ENCODE measurements around the gene NPAS3.

The NPAS3 gene

GRCh38 chr14:33814010-33814409, 875.3 kb downstream of the NPAS3 start:
- DNase-seq = no peak

- DNase-seq = no peak
These were observed 895.2 kb downstream of the NPAS3 start for GRCh38 chr14:33833706-33834465.

GRCh38 chr14:33834466-33835260, 896.0 kb downstream of the NPAS3 start:
- DNase-seq = no peak

GRCh38 chr14:33835261-33835655, 896.6 kb downstream of the NPAS3 start:
- no peak for DNase-seq

DNA sequence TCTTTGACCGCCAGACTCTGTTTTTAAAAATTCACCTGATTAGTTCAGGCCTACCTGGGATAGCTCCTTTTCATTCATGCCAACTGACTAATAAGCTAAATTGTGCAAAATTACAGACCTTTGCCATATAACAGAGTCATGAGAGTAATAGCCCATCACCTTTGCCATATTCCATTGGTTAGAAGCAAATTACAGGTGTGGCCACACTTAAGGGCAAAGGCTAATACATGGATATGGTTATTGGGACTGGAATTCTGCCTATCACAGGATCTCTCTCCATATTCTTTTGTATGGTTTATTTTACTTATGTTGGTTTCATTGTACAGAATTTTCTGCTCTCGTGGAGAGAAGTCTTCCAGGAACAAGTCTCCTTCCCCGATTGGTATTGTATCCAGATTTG, 897.0 kb downstream of the NPAS3 start:
- no peak for DNase-seq

DNA sequence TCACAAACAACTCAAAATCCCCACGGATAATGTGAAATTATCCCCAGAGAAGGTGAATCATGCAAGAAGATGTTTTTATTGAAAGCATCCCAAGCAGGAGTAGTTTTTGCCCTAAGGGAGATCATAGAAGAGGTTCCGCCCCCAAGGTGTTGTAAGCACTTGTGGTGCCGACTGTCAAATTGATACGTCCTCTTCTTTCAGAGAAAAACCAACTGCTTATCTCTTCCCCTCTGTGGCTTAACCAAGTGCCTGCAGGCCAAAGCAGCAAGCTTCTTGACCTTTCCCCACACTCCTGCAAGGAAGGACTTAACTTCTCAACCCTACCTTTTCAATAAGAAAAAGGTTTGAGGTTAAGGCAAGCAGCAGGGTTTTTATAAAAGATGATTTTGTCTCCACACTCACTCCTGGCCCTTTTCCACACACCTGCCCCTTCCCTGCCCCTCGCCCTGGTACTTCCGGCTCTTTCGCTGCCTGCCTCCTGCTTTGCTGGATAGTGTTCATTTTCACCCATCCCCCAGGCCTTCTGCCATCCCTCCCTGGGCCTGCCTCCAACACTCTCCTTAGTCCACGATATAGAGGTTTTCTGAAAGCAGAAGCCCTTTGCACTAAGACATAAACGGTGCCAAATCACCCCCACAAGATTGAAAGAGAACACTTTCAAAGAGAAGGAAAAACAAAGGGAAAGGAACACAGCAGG, 897.7 kb downstream of the NPAS3 start:
- DNase-seq = peak; percentile 75

DNA sequence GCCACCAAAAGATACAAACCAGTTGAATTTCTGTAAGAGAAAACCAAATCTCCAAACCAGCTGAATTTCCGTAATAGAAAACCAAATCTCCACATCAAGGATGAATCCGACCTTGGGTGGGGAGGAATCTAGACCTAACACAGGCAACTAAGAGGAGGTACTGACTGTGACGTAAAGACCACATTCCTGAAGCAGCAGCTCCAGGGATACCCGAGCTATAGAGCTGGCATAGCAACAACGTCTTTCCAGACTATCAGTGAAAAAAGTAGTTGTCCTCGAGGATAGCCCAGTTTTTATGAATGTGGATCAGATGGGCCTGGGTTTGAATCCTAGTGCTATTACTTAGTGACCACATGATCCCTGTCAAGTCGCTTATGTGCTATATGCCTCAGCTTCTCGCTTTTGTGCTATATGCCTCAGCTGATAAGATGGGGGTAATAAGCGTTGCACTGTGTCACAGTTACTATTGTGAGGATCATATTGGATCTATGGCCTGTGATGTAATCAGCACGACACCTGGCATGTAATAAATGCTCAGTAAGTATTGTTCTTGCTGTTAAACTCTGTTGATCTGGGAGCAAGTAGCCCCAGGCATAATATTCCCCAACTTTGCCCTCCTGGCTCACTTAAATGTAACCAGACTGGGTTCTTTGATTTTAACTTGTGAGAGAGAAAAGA, 898.4 kb downstream of the NPAS3 start:
- DNase-seq = no peak

GRCh38 chr14:33837943-33838683, 899.4 kb downstream of the NPAS3 start:
- no peak for DNase-seq

DNA sequence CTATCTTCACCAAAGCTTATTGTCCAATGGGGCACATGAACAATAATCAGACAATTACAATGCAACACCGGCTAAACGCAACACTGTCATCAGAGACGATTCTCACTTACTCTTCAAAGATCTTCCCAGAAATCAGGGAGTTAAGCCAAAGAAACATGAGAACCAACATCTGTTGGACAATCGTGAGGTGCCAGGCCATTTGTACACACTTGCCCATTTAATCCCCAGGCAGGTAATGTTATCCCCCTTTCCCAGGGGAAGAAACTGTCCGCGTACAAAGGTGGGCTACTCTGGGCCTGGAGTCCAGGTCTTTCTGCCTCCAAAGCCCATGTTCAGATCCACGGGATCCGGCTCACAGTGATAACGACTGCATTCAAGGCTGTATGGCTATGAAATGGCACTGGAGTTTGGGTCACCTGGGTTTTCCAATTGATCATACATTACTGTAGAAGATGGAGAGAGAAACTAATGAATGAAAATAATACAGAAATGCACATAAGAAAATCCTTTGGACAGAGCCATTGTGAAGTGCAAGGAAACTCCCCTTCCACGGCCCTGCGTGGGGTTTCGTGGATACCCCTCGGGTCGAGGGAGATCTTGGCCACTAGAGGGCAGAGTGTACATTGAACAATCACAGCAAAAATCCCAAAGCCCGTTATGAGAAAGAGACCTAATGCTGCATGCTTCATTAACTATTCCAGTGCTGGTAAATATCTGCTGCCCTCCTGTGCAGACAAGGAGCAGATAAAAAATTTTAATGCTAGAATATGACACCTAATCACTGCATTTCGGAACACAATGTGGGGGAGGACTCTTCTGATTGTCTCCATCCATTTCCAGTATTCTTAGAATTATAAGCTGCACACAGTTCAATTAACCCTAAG, 900.8 kb downstream of the NPAS3 start:
- no peak for DNase-seq

- DNase-seq = no peak
These were observed 902.1 kb downstream of the NPAS3 start for GRCh38 chr14:33840797-33841196.

- peak; percentile 49 for DNase-seq
These were observed 903.6 kb downstream of the NPAS3 start for GRCh38 chr14:33842299-33842698.

GRCh38 chr14:33844118-33844517, 905.4 kb downstream of the NPAS3 start:
- no peak for DNase-seq

GRCh38 chr14:33846100-33846824, 907.6 kb downstream of the NPAS3 start:
- no peak for DNase-seq

DNA sequence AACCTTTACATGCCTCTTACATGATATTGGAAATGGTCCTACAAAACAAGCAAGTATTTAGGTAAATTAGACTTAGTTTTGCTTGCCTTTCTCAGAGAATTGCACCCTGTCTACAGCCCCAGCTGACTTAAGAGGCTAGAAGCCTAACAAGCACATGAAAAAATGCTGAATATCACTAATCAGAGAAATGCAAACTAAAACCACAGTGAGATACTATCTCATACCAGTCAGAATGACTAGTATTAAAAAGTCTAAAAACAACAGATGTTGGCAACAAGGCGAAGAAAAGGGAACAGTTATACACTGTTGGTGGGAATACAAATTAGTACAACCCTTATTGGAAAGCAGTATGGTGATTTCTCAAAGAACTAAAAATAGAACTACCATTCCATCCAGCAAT, 908.4 kb downstream of the NPAS3 start:
- DNase-seq = no peak

- no peak for DNase-seq
These were observed 909.3 kb downstream of the NPAS3 start for GRCh38 chr14:33848009-33848408.

DNA sequence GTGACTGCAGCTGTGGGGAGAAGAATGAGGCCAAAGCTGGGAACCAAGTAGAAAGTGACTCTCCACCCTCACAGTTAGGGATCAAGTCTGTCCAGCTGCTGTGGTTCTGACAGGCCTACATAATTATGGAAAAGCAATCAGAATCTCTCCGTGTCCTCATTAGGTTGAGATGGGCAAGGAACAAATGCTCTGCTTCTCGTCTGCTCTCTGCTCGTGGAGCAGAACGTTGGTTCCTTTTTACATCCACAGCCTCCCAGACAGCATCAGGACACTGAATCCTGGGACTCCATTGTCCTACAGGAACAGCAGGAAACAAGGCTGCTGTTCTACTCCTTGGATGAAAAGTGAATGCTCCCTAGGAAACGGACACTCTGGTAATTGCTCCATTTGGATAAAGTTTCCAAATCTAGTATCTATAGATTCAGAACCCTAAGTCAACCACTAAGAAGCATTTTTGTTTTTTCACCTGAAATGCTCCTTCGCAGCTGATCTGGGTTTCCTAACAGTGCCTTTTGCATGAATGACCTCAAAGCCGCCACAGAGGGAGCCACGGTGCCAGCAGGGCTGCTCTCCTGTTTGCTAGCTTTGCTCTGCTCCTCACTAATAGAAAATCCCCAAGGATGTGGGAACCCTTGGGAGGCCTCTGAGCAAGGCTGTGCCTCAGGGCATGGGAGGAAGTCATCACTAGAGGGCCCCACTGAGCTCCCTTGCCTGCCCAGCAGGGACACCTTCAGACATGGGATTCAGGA, 910.2 kb downstream of the NPAS3 start:
- peak; percentile 75 for DNase-seq

DNA sequence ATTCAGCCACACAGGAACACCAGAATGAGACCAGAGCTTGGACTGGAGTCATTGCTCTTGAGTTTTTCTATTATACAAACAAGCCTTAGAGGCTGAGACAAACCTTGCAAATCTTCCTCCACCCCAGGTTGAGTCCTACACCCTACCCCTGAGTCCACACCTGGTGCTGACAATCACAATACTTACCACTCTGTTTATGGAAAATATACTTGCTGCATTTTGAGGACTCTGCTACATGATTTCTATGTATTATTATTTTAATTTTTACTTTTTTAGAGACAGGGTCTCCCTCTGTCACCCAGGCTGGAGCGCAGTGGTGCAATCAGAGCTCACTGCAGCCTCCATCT, 910.7 kb downstream of the NPAS3 start:
- DNase-seq = no peak

- DNase-seq = no peak
These were observed 912.1 kb downstream of the NPAS3 start for GRCh38 chr14:33850826-33851225.

DNA sequence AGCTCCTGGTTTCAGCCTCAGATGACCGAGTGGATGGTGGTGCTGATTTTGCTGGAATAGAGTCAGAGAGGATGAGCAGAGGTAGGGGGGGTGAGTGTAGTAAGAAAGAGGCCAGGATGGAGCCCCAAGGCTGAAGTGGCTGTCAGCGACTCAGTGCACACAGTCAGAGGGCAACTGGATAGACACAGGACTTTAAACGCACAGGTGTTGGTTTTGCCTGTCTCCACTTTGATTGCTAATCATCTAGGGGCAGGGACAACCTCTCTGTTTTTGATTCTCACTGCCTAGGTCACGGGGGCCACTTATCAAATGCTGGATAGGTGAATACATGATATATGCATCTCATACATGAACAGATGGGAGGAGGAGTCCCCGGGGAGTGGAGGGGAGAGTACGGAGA, 912.7 kb downstream of the NPAS3 start:
- DNase-seq = no peak

- DNase-seq = no peak
These were observed 913.3 kb downstream of the NPAS3 start for GRCh38 chr14:33851931-33852330.

Measured in NCI-H226 (cell line).